HG03442 (cell line): ENCODE results near the gene KIZ.

Experiments used
- ATAC-seq: cut with Tn5 transposase; IDR thresholded peaks from one replicate; pipeline ENCODE4 v1.9.1; 2021; ENCODE audit warnings: mild to moderate bottlenecking, moderate library complexity; ENCODE audit not compliant: unreplicated experiment

KIZ gene

DNA sequence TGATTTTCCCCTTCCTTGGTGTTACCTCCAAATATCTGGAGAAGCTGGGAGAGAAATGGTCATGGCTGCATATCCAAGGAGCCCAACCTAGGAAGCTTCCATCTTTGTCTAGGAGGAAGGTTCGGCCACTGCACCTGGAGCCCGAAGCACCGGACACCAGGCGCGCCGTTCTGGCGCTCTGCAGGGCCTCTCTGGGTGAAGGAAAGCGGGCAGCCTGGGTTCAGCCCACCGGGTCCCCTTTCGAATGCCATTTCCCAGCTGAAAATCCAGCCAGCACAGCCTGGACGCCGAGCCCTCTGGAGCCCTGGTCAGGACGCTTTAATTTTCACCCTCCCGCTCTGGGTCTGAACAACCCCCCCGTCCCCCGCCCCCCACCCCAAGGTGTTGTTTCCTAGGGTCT, 21.0 kb upstream of the KIZ start:
- no peak for ATAC-seq

DNA sequence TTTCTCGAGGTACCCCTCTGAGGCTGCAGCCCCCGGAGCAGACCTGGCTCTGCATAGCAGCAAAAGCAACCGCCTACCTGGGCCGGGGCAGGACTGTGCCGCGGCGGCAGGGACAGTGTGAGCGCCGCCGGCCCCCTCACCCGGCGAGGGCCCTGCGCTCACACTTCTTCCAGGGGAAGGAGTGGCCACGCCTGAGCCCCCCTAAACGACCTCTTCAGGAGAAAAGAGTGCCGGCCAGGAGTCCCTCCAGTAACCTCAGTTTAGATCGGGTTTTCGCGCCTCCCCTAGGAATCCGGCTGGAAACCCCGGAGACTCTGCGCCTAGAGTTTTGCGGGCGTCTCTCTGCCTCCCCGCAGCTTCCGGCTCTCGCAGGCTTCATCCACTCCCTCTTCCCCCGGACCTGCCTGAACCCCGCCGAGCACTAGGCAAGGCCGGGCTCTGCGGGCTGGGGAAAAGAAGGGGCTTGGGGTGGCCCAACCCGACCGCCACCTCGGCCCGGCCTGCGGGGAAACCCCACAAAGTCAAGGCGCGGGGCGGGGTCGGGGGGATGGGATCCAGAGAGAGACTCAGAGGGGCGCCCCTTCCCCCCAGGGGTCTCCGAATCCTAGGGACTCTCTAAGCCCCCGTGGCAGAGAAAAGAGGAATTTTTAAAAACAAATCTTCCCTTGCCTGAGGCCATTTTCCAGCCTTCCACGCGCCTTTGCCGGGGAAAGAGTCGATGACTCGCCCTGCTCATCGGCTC, 20.3 kb upstream of the KIZ start:
- ATAC-seq, result no peak

DNA sequence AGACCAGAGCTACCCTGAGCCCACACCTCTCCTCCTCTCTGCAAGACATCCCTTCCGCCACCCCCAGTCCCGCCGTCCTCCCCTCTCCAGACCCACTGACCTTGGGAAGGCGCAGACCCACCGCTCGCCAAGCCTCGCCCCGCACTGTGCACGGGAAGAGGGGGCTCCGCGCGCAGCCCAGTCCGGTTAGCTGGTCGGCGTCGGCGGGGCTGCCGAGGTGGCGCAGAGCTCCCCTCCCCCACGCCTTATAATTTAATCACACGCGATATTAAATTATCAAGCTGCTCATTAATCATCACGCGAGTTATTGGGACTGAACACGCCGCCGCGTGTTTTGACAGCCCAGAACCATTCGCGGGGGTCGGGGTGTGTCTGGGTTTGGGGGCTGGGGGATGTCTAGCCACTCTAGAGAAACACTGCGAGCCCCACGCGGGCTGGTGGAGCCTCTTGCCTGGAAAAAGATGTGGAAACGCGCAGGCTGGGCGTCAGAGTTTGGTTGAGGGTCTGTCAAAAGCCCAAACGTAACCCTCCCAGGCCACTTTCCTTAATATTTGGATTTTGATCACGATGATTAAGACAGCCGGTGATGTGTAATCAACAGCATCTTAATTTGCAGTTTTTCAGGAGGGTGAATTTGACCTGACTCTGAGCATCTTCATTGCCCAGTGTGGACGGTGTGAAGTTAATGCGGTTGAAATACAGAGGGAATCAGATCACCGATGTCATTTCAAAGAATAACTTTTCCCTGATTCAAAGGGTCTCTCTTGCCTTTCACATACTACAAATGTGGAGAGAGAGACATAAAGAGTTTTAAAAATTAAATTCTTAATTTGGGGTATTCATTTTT, 19.5 kb upstream of the KIZ start, which contains the start of gene LINC00237:
LINC00237 (minus strand) TSS at position 188 of the 847 bp plus-strand sequence.
- ATAC-seq, result no peak

DNA sequence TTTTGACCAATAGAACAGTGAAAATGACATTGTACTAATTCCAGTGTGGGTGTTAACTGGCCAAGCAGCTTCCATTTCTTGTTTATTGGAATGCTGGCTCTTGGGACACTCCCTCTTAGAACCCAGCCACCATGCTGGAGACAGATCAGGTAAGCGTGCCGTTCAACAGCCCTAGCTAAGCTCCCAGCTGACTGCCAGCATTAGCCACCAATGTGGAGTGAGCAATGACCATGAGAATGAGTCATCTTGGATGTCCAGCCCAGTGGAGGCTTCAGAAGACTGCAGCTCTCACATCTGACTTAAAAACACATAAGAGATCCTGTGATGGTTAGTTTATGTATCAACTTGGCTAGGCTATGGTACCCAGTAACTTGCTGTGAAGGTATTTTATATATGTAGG, 16.7 kb upstream of the KIZ start:
- no peak for ATAC-seq

DNA sequence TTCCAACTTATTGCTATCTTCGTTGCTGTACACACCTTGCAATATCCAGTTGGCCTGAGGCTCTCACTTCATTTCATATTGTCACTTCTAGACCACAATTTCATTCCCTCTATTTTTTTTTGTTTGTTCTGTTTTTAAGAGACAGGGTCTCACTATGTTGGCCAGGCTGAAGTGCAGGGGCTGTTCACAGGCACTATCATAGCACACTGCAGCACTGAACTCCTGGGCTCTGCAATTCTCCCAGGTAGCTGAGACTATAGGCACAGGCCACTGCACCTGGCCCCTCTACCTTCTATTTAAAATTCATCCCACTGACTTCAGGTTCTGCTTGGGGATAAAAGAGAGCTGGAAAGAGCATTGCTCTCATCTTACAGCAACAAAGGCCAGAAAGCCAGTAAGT, 15.1 kb upstream of the KIZ start:
- ATAC-seq, result no peak

DNA sequence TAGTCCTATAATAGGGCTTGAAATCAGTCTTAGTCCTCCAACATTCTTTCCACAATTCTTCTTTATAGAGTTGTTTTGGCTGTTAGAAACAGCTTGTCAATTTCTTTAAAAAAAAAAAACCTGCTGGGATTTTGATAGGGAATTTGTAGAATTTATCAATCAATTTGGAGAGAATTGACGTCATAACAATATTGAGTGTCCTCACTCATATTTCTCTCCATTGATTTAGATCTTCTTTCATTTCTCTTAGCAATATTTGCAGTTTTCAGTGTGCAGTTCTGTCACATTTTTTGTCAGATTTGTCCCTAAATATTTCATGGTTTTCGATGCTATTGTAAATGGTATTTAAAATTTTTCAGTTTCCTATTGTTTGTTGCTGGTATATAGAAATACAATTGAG, 14.5 kb upstream of the KIZ start:
- ATAC-seq, result no peak

DNA sequence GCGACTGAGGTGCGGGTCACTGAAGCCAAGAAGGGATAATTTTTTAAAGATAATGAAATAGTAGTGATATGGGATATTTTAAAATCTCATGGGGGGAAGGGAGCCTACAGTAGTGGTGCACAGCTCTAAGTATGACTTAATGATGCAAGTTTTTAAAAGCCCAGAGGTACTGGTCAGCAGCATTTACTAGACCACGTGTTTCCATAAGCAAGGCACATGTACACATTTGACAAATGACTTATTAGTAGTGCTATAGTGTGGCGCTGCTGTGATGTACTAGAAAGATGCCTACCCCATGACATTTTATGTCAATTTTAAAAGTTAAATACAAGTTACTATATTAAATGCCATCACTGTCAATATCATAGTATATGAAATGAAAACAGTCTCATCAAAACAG, 12.2 kb upstream of the KIZ start:
- ATAC-seq, result no peak

DNA sequence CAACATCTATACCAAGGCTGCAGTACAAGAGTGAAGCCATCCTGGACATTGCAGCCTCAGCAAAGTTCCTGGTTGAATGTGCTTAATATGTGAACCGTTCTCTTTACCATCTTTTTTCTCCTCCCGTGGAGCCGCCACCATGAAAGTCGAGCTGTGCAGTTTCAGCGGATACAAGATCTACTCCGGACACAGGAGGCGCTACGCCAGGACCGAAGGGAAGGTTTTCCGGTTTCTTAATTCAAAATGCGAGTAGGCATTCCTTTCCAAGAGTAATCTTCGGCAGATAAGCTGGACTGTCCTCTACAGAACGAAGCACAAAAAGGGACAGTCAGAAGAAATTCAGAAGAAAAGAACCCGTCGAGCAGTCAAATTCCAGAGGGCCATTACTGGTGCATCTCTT, 11.3 kb upstream of the KIZ start:
- no peak for ATAC-seq

DNA sequence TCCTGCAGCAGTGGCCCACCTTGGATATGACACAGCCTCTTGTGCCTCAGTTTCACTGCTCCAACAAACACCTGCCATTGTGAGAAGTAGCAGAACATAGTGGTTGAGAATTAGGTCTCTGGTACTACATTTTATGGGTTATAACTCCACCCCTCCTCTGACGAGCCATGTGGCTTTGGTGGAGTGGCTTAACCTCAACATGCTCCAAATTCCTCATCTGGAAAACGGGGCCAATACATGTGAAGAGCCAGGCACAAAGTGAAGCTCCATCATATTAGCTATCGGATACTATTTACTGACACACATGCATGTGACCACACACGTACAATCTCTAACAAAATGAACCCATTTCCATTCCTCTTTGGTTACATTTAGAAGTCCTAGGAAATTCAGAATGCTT, 8.4 kb upstream of the KIZ start:
- ATAC-seq, result no peak

DNA sequence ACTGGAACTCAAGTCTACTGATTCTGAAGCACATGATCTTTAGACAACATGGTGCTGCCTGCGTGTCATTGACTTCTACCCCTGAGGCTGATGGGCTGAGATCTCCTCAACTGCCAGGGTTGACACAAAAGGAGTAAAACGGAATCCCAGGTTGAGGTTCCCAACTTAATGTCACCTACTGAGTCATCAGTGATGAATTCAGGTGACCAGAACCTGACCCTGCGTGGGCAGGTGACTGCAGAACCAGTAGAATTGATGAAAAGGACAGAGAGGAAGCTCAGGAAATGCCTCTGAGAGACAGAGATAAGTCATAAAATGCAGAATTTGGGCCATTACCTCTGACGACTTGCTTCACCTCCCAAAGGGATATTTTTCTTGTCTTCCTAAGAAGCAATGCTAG, 7.7 kb upstream of the KIZ start:
- ATAC-seq, result no peak

DNA sequence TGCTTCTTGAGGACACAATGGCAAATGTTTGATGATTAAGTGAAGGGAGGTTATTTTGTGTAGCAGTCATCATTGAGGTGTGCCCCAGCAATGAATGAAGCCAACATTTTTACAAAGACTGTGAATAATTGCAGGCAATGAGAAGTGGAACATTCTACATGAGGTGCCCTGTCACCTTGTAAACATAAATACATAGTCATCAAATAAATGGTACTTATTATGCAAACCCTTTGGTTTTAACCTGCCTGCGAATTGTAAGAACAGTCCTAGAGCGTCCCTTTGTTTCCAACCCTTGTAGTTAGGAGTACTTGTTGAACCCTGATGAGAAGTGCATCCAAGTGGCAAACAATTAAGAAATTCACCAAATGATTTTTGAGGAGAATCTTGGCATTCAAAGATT, 7.1 kb upstream of the KIZ start:
- ATAC-seq, result no peak

DNA sequence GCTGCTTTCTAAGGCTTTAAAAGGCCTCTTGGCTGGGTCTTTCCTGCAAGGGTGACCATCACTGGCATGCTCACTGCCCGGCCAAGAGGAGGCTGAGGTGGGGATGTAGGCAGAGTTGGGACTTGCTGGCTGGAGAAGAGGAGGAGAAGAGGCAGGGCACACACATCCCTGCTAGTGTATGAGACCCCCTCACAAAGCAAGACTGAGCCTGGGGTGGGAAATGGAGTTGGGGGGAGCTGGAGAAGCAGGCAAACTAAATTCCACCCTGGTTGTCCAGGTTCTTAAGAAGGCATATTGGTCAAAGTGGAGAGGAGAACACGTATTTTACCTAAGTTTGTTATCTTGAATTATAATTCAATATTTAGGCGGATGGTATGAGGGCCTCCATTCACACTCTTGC, 1.7 kb upstream of the KIZ start:
- ATAC-seq, result no peak

DNA sequence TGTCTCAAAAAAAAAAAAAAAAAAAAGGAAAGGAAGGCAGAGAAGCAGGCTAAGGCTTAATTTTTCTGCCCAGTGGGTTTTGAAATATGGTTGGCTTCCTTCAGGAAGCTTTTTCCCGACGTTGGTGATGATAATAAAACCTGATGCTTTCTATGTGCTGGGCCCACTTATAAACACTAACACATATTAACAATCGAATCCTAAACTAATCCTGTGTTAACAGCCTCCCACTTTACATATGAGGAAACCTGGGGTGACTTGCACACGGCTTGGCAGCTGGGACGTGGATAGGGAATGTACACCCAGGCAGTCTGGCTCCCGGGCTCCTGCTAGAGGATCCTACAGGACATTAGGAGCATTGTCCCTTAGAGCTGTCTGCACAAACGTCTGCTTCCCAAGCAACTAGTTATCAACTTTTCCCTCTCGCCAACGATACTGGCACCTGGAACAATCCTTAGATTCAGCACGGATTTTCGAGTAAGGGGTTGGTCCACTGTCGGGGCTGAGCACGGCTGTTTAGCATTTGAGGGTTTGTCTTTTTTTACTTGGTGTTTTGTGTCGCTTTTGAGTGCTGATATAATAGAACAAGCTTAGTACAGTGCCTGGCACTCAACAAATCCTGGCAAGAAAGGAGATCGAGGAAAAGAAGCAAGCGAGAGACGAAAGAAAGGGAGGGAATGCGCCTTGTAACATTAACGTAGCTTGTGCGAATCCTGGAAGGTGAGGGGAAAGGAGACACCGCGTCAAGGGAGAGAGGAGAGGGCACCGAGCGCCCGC, 622 bp upstream of the KIZ start:
- ATAC-seq, result peak; percentile 7

DNA sequence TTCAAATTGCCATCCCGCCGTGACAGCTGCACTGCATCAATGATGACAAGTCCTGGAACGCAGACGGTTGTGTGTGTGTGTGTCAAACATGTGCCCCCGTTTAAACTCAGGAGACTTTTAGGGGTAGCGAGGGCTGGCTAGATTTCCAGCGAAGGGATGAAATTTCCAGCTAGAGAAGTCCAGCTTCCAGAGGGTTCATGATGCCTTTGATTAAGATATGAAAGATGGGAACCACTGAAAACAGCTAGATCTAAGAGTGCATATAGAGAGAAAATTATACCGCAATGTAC, 644 bp downstream of the KIZ start:
- ATAC-seq, result no peak

DNA sequence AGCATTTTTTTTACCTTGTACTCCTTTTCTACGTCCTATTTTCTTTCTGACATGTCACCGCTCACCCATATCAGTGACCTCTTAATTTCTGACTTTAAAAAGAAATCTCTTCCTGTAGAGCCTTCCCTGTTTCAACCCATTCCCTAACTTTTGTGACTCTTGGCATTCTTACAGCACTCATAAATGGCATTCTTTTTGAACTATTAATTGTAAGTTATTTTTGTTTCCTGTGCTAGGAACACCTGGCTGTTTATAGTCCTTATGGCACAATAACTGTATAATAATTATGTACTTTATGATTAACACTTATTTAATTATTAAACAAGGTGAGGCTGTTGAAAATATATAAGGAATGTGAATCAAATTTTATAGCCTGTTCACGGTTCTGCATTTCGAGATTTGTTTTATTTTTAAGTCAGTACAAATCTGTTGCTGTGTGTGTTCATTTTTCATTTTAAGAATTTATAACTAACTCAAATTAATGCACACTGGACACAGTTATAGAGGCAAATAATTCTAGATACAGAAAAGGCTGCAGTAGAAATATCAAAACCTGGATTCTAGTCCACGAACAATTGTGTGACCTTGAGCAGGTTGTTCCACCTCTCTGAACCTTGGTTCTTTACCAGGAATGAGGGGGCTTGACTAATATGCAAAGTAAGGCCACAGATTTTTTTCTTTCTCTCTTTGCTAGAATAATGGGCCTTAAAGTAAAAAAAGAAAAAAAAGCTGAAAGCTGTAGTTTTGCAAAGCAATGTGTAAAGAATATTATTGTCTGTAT, 1.5 kb downstream of the KIZ start:
- no peak for ATAC-seq

DNA sequence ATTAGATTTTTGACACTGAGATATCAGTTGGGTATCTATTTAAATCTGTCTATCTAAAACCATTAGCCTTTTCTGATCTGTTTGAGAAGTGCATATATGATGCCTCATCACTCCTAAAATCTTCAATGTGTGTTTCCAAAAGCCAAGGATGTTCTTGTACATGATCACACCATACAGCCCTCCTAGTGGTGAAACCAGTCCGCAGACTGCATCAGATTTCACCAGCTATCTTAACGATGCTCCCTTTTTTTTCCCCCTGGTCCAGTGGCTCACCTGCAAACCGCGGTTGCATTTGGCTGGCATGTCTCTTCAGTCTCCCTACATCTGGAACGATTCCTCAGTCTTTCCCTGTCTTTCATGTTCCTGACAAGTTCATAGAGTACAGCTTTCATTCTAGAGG, 4.0 kb downstream of the KIZ start:
- no peak for ATAC-seq

DNA sequence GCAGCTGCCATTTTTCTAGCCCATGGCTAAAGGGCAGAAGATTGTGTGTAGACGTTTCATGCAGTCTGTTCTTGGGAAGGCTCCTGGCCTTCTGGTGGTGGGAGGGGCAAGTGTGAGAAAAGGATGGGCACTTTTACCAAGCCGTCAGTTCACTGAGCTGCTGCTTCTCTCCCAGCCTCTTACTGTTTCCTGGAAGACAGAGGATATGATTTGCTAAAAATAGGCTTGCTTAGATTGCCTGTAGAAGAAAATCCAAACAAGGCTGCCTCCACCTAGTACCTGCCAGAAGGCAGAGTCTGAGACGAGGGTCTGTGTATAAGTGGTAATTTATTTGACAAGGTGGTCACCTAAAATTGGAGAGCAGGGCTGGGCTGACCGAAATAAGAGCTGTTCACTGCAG, 7.5 kb downstream of the KIZ start:
- ATAC-seq, result no peak

DNA sequence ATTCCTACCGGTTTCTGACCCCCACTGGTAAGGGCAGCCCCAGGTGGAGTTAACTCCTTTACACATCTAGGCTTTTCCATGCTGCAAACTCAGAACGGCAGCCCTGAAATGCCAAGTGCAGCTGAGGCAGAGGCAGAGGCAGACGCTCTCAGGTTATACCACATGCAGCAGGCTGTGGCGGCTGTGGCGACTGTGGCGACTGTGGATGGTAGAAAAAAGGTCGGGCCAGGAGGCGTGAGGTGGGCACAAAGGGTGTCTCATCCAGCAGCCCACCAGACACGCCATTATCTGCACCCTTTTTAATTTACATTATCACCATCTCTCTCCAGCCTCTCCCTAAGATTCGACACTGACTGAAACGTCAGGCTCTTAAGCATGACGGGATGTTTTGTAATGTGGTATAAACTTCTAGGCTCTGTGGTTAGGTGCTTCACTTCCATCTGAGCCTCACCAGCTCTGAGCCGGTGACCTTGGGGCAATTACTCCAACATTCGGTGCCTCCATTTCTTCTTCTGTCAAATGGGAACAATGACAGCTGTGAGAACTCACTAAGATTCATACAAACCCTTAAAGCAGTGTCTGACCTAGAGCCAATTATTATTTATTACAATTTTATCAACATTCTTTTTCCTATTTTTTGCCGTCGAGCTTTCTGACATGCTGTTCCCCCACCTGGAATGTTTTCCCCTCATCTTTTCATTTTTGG, 8.2 kb downstream of the KIZ start:
- ATAC-seq, result no peak

DNA sequence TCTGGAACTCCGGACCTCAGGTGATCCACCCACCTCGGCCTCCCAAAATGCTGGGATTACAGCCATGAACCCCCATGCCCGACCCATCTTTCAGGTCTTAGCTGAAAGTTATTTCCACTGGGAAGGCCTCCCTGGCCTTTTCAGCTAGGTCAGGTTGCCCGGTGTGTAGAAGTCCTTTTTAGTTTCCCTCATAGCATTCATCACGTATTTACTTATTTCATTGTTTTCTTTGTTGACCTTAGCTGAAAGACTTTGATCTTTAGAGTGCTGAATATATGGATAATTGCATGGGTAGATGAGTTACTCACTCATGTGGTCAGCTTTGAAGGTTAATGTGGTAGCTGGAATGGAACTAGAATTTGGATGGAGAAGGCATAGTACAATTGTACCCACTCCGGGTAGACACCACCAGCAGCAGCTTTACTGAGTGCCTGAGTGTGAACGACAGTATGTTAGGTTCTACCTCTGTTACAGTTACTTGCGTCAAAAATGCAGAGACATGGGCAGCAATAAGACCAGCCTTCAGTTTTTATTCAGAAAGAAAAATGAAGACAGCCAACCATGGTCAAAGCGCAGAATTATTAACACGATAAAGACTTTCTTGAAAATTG, 9.1 kb downstream of the KIZ start:
- no peak for ATAC-seq
